K562 (cell line): ENCODE measurements around the gene MRPL54.
A peak's percentile ranks its signal among the peaks of the same experiment; 100 is the strongest.

Source experiments
- CTCF ChIP-seq, 3 experiments: IDR thresholded peaks in 2 of 3; conservative IDR thresholded peaks in 1 of 3; 2 replicates each; pipeline ENCODE4 v1.5.1; 2011 to 2012; ENCODE audit warnings: low read length in 3 of 3, mild to moderate bottlenecking in 3 of 3, control low read depth in 2 of 3, improper control_type of control experiment in 1 of 3, inconsistent platforms in 1 of 3, low read depth in 1 of 3, mixed read lengths in 1 of 3, moderate library complexity in 1 of 3; ENCODE audit not compliant: insufficient read depth in 2 of 3
- ELK1 ChIP-seq: sonication (generic); formaldehyde crosslinking; IDR thresholded peaks from 2 replicates; pipeline ENCODE4 v1.8.1; 2022; ENCODE audit warnings: missing genetic modification reagents
- MIER1 ChIP-seq: fragments of 450-650 bp; IDR thresholded peaks from 2 replicates; pipeline ENCODE4 v1.6.1; 2016; ENCODE audit warnings: antibody characterized with exemption, mild to moderate bottlenecking, low read depth
- RBBP5 ChIP-seq: fragments of 200-600 bp; sonication (generic); IDR thresholded peaks from 2 replicates; pipeline ENCODE4 v1.6.1; 2012; ENCODE audit warnings: borderline replicate concordance, mild to moderate bottlenecking, low read length, control low read depth, inconsistent platforms; ENCODE audit not compliant: insufficient read depth, poor library complexity, severe bottlenecking
- ZC3H11A ChIP-seq: IDR thresholded peaks from 2 replicates; pipeline ENCODE4 v1.6.1; 2012; ENCODE audit warnings: low read depth, low read length, improper control_type of control experiment
- ZNF707 ChIP-seq: fragments of 250-450 bp; sonication (Bioruptor Pico); conservative IDR thresholded peaks from 2 replicates; pipeline ENCODE4 v1.8.0; 2022; ENCODE audit warnings: inconsistent platforms, mild to moderate bottlenecking, moderate library complexity
- TF ChIP-seq, protein P1 (sequence below): fragments of 450-650 bp; formaldehyde crosslinking; IDR thresholded peaks from 2 replicates; pipeline ENCODE4 v1.4.0; 2020; ENCODE audit warnings: mild to moderate bottlenecking, moderate library complexity
- TF ChIP-seq, protein P2 (sequence below): sonication (generic); formaldehyde crosslinking; IDR thresholded peaks from 2 replicates; pipeline ENCODE4 v1.5.0; 2020; ENCODE audit warnings: missing genetic modification reagents

- no peak for TF ChIP-seq ELK1 (CRISPR knock-in tag)
- TF ChIP-seq, protein P1, sequence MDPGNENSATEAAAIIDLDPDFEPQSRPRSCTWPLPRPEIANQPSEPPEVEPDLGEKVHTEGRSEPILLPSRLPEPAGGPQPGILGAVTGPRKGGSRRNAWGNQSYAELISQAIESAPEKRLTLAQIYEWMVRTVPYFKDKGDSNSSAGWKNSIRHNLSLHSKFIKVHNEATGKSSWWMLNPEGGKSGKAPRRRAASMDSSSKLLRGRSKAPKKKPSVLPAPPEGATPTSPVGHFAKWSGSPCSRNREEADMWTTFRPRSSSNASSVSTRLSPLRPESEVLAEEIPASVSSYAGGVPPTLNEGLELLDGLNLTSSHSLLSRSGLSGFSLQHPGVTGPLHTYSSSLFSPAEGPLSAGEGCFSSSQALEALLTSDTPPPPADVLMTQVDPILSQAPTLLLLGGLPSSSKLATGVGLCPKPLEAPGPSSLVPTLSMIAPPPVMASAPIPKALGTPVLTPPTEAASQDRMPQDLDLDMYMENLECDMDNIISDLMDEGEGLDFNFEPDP, result no peak
- no peak for TF ChIP-seq CTCF (IDR thresholded peaks at IDR 0.05 in 2 of 3, conservative IDR thresholded peaks at IDR 0.05 in 1 of 3; ENCODE audit: insufficient read depth in 2 of 3, low read depth in 1 of 3, low read length in 3 of 3)
- TF ChIP-seq ZC3H11A, result no peak
- no peak for TF ChIP-seq RBBP5
- TF ChIP-seq, protein P2, sequence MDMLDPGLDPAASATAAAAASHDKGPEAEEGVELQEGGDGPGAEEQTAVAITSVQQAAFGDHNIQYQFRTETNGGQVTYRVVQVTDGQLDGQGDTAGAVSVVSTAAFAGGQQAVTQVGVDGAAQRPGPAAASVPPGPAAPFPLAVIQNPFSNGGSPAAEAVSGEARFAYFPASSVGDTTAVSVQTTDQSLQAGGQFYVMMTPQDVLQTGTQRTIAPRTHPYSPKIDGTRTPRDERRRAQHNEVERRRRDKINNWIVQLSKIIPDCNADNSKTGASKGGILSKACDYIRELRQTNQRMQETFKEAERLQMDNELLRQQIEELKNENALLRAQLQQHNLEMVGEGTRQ, result no peak
- no peak for TF ChIP-seq MIER1
- peak; percentile 99 for TF ChIP-seq ZNF707
Observed at GRCh38 chr19:3781603-3782002, 19.1 kb downstream of the MRPL54 start.
